ENCODE data around the gene SLC26A2.

GRCh38 chr5:149939546-149939945 lies 21.0 kb upstream of the SLC26A2 start:
- no peak for TF ChIP-seq GATA2 (IDR thresholded peaks at IDR 0.05; ENCODE audit: low read depth, low read length)
- TF ChIP-seq GATA3 (IDR thresholded peaks at IDR 0.05; ENCODE audit: low read depth, low read length), result no peak

Data from SH-SY5Y (cell line).